ENCODE measurements around the gene SGPL1.
"Not testable (repeated sequence)": the region's sequence is repeated elsewhere in the genome, so short reads cannot be mapped to it uniquely, and the experiment has no call there.

SGPL1 gene

GRCh38 chr10:70851597-70852475 is 36.1 kb downstream of the SGPL1 start:
- H3K27me3 ChIP-seq (replicated peaks; ENCODE audit: control insufficient read depth, insufficient read depth, low read length, poor library complexity, severe bottlenecking) = no peaks in the 10 kb centered on the region
- H3K4me3 ChIP-seq (ENCODE audit: insufficient read depth, low read depth, low read length, poor library complexity, severe bottlenecking) = no peak overlapping the region
- no peak for DNase-seq
- no peak overlapping the region for H3K27ac ChIP-seq (ENCODE audit: insufficient read depth, low read length, poor library complexity, severe bottlenecking)
- no peaks in the 10 kb centered on the region for H3K9me3 ChIP-seq (ENCODE audit: control insufficient read depth, low read length)
- peaks cover 14% of the 10 kb centered on the region for H3K36me3 ChIP-seq (ENCODE audit: control insufficient read depth, insufficient read depth, low read length)
- H3K4me1 ChIP-seq (ENCODE audit: control insufficient read depth, insufficient read depth, low read length, poor library complexity, severe bottlenecking) = no peaks in the 10 kb centered on the region

GRCh38 chr10:70853038-70853437 is 37.3 kb downstream of the SGPL1 start:
- H3K36me3 ChIP-seq (ENCODE audit: control insufficient read depth, insufficient read depth, low read length) = peaks cover 14% of the 10 kb centered on the region
- no peak overlapping the region for H3K4me3 ChIP-seq (ENCODE audit: insufficient read depth, low read depth, low read length, poor library complexity, severe bottlenecking)
- no peak overlapping the region for H3K27ac ChIP-seq (ENCODE audit: insufficient read depth, low read length, poor library complexity, severe bottlenecking)
- no peaks in the 10 kb centered on the region for H3K27me3 ChIP-seq (replicated peaks; ENCODE audit: control insufficient read depth, insufficient read depth, low read length, poor library complexity, severe bottlenecking)
- DNase-seq = no peak
- no peaks in the 10 kb centered on the region for H3K4me1 ChIP-seq (ENCODE audit: control insufficient read depth, insufficient read depth, low read length, poor library complexity, severe bottlenecking)
- H3K9me3 ChIP-seq (ENCODE audit: control insufficient read depth, low read length) = no peaks in the 10 kb centered on the region

GRCh38 chr10:70853457-70853856 is 37.7 kb downstream of the SGPL1 start:
- Histone ChIP-seq H3K9me3 (ENCODE audit: control insufficient read depth, low read length) (no peaks in the 10 kb centered on the region), H3K27me3 (replicated peaks; ENCODE audit: control insufficient read depth, insufficient read depth, low read length, poor library complexity, severe bottlenecking) (no peaks in the 10 kb centered on the region)

GRCh38 chr10:70856454-70856853 is 40.7 kb downstream of the SGPL1 start:
- no peak for DNase-seq
- Histone ChIP-seq H3K4me1 (ENCODE audit: control insufficient read depth, insufficient read depth, low read length, poor library complexity, severe bottlenecking) (no peaks in the 10 kb centered on the region), H3K9me3 (ENCODE audit: control insufficient read depth, low read length) (no peaks in the 10 kb centered on the region), H3K27ac (ENCODE audit: insufficient read depth, low read length, poor library complexity, severe bottlenecking) (no peak overlapping the region), H3K4me3 (ENCODE audit: insufficient read depth, low read depth, low read length, poor library complexity, severe bottlenecking) (no peak overlapping the region), H3K36me3 (ENCODE audit: control insufficient read depth, insufficient read depth, low read length) (peaks cover 27% of the 10 kb centered on the region), H3K27me3 (replicated peaks; ENCODE audit: control insufficient read depth, insufficient read depth, low read length, poor library complexity, severe bottlenecking) (no peaks in the 10 kb centered on the region)

More at GRCh38 chr10:70853457-70853856, 37.7 kb downstream of the SGPL1 start:
- Histone ChIP-seq H3K4me1 (ENCODE audit: control insufficient read depth, insufficient read depth, low read length, poor library complexity, severe bottlenecking) (no peaks in the 10 kb centered on the region), H3K36me3 (ENCODE audit: control insufficient read depth, insufficient read depth, low read length) (peaks cover 14% of the 10 kb centered on the region), H3K27ac (ENCODE audit: insufficient read depth, low read length, poor library complexity, severe bottlenecking) (no peak overlapping the region), H3K4me3 (ENCODE audit: insufficient read depth, low read depth, low read length, poor library complexity, severe bottlenecking) (no peak overlapping the region)
- no peak for DNase-seq

GRCh38 chr10:70858759-70859158 is 43.0 kb downstream of the SGPL1 start:
- Histone ChIP-seq H3K36me3 (ENCODE audit: control insufficient read depth, insufficient read depth, low read length) (peaks cover 26% of the 10 kb centered on the region), H3K4me3 (ENCODE audit: insufficient read depth, low read depth, low read length, poor library complexity, severe bottlenecking) (no peak overlapping the region), H3K27me3 (replicated peaks; ENCODE audit: control insufficient read depth, insufficient read depth, low read length, poor library complexity, severe bottlenecking) (no peaks in the 10 kb centered on the region), H3K27ac (ENCODE audit: insufficient read depth, low read length, poor library complexity, severe bottlenecking) (no peak overlapping the region), H3K9me3 (ENCODE audit: control insufficient read depth, low read length) (no peaks in the 10 kb centered on the region), H3K4me1 (ENCODE audit: control insufficient read depth, insufficient read depth, low read length, poor library complexity, severe bottlenecking) (no peaks in the 10 kb centered on the region)
- no peak for DNase-seq

GRCh38 chr10:70861495-70862197 is 45.9 kb downstream of the SGPL1 start:
- H3K36me3 ChIP-seq (ENCODE audit: control insufficient read depth, insufficient read depth, low read length) = peaks cover 19% of the 10 kb centered on the region
- DNase-seq; H3K4me1 ChIP-seq (ENCODE audit: control insufficient read depth, insufficient read depth, low read length, poor library complexity, severe bottlenecking); H3K27me3 ChIP-seq (replicated peaks; ENCODE audit: control insufficient read depth, insufficient read depth, low read length, poor library complexity, severe bottlenecking); H3K9me3 ChIP-seq (ENCODE audit: control insufficient read depth, low read length); H3K4me3 ChIP-seq (ENCODE audit: insufficient read depth, low read depth, low read length, poor library complexity, severe bottlenecking); H3K27ac ChIP-seq (ENCODE audit: insufficient read depth, low read length, poor library complexity, severe bottlenecking): not testable (repeated sequence)

GRCh38 chr10:70863470-70864160 is 47.9 kb downstream of the SGPL1 start:
- Histone ChIP-seq H3K36me3 (ENCODE audit: control insufficient read depth, insufficient read depth, low read length) (peaks cover 19% of the 10 kb centered on the region), H3K4me1 (ENCODE audit: control insufficient read depth, insufficient read depth, low read length, poor library complexity, severe bottlenecking) (no peaks in the 10 kb centered on the region), H3K27me3 (replicated peaks; ENCODE audit: control insufficient read depth, insufficient read depth, low read length, poor library complexity, severe bottlenecking) (no peaks in the 10 kb centered on the region), H3K27ac (ENCODE audit: insufficient read depth, low read length, poor library complexity, severe bottlenecking) (no peak overlapping the region), H3K9me3 (ENCODE audit: control insufficient read depth, low read length) (no peaks in the 10 kb centered on the region), H3K4me3 (ENCODE audit: insufficient read depth, low read depth, low read length, poor library complexity, severe bottlenecking) (no peak overlapping the region)
- DNase-seq = no peak

- no peaks in the 10 kb centered on the region for H3K27me3 ChIP-seq (replicated peaks; ENCODE audit: control insufficient read depth, insufficient read depth, low read length, poor library complexity, severe bottlenecking)
- H3K27ac ChIP-seq (ENCODE audit: insufficient read depth, low read length, poor library complexity, severe bottlenecking) = no peak overlapping the region
Observed at GRCh38 chr10:70864935-70865334, 49.2 kb downstream of the SGPL1 start.

GRCh38 chr10:70866424-70866823 is 50.7 kb downstream of the SGPL1 start:
- no peaks in the 10 kb centered on the region for H3K4me1 ChIP-seq (ENCODE audit: control insufficient read depth, insufficient read depth, low read length, poor library complexity, severe bottlenecking)
- no peak overlapping the region for H3K27ac ChIP-seq (ENCODE audit: insufficient read depth, low read length, poor library complexity, severe bottlenecking)
- H3K36me3 ChIP-seq (ENCODE audit: control insufficient read depth, insufficient read depth, low read length) = peaks cover 6% of the 10 kb centered on the region
- no peaks in the 10 kb centered on the region for H3K27me3 ChIP-seq (replicated peaks; ENCODE audit: control insufficient read depth, insufficient read depth, low read length, poor library complexity, severe bottlenecking)
- H3K9me3 ChIP-seq (ENCODE audit: control insufficient read depth, low read length) = no peaks in the 10 kb centered on the region
- DNase-seq = no peak
- H3K4me3 ChIP-seq (ENCODE audit: insufficient read depth, low read depth, low read length, poor library complexity, severe bottlenecking) = no peak overlapping the region

More at GRCh38 chr10:70864935-70865334, 49.2 kb downstream of the SGPL1 start:
- no peak overlapping the region for H3K4me3 ChIP-seq (ENCODE audit: insufficient read depth, low read depth, low read length, poor library complexity, severe bottlenecking)
- H3K9me3 ChIP-seq (ENCODE audit: control insufficient read depth, low read length) = no peaks in the 10 kb centered on the region
- H3K4me1 ChIP-seq (ENCODE audit: control insufficient read depth, insufficient read depth, low read length, poor library complexity, severe bottlenecking) = no peaks in the 10 kb centered on the region
- no peak for DNase-seq
- H3K36me3 ChIP-seq (ENCODE audit: control insufficient read depth, insufficient read depth, low read length) = peaks cover 15% of the 10 kb centered on the region

Data from effector memory CD4-positive, alpha-beta T cell (primary cell).